Ureter (tissue), 1 donor: Measurements from ENCODE around the gene SLC37A1. TPM values are rescaled to one million over a fixed set of nuclear protein-coding genes. Genes with fewer than 3 reads are reported as not detected.
"Not testable (repeated sequence)": the region's sequence is repeated elsewhere in the genome, so short reads cannot be mapped to it uniquely, and the experiment has no call there.

ENCODE experiments used
- DNase-seq: peaks from one replicate; pipeline ENCODE4 v3.0.0-alpha.2; 2020; ENCODE audit warnings: low spot score
- total RNA-seq: library from RNA; stranded (reverse); gene quantifications from one replicate; pipeline ENCODE4 v1.2.4, GENCODE V29; 2023
- donor health status: DM: yes; HTN: yes; CAD: no.

Gene SLC37A1
- total RNA-seq, 1 donor from 2014 or later = 48.0 TPM

DNA sequence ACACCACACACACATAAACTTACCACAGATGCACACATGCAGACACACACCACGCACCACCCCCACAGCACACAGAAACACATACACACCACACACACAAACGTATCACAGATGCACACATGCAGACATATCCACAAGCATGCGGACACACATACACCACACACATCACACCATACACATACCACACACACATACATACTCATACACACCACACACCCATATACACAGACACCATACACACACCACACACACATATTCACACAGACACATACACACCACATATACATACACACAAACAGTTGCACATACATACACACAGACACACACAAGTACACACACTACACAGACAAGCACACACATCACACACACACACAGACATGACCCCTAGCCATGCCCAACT is 102.3 kb downstream of the SLC37A1 start:
- DNase-seq = no peak

DNA sequence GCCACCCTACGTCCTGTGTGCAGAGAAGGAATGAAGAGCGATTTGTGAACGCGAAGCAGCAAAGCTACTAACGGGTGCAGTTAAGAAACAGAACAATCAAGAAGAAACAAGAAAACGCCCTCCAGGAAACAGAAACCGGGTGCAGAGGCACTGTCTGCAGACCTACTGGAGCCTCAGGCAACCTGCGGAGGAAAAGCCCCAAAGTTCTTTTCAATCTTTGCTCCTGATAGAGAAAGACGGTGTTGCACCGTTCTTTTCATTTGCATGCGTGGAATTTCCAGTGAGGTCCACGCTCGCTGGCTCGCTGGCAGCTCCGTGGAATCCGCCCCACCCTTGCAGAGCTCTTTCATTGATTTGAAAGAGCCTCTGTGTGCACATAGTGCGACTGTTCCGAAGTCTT is 102.8 kb downstream of the SLC37A1 start:
- DNase-seq = no peak

DNA sequence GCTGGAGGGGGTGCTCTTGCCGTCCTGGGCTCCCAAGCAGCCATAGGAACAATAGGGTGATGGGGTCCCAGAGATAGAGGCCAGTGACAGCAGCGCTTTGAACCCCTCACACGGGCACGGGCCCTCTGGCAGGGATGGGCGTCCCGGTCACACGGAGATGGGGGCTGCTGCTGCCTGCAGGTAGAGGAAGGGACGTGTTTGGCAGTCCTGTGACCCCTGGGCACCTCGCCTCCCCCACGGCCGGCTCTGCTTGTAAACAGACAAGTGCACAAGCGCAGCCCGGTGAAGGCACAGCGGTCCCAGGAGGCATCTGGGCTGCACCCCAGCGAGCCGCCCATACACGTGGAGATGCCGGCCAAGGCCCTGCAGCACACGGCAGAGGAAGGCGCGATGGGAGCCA is 103.3 kb downstream of the SLC37A1 start:
- no peak for DNase-seq

DNA sequence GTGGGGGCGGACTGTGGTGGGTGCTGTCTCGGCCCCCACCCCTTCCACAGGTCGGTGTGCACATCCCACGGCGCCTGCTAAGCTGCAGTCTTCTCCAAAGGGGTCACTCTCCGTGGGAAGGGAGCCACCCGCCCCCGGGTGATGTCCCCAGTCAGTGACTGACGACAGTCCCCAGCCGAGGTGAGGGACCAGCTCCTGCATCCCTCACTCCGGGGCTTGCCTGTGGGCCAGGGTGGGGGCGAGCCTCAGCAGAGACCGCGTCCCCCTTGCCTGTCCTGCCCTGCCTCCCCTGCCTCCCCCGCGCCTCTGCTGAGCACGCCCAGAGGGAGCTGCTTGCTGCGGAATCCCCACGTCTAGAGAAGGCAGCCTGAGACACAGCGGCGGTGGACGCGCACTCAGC is 103.8 kb downstream of the SLC37A1 start:
- no peak for DNase-seq

DNA sequence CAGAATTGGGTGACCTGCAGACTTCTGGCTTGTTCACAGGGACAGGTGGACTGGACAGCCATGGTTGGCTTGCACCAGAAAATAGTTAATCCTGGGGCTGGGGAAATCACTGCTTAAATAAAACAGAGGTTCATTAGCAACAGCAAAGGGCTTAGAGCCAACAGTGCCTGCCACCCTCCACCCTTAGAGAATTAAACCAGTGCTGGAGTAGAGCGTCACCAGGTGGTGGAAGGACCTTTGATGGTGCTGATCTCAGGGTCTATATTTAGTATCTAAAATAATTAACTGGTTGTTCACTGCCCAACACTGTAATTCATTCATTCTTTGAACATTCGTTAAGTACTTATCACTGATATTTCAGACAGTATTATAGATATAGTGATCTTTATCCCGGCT is 105.1 kb downstream of the SLC37A1 start:
- DNase-seq = no peak

DNA sequence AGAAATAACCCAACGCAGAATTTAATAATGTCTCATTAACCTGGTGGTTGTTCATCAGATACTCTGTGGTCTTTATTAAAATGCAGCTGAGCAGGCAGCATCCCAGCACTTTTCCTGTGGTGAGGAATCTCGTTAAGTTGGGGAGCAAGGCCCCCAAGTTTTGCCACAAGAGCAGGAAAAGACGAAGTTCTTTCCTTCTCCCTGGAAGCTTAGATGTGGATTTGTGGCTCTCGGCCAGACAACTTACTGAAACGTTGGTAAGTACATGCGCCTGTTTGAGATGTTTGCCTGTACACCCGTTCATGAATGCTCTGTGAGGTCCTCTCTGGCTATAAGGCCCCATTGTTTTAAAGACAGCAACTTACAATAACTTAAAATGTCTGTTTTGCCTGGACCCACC is 105.5 kb downstream of the SLC37A1 start:
- no peak for DNase-seq

DNA sequence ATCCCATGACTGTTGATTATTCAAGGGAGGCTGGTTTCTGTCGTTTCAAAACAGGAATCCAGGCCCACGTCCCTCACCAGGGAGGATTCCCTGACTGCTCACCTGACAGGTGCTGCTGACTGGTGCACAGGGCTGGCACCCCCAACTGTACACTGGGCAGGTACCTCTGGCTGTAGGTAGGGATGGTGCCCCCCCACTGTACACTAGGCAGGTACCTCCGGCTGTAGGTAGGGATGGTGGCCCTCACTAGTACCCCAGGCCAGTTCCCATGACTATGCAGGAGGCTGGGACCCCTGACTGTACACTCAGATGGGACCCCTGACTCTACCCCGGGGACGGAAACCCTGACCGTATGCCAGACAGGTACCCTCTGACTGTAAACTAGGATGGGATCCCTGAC is 106.2 kb downstream of the SLC37A1 start:
- no peak for DNase-seq

DNA sequence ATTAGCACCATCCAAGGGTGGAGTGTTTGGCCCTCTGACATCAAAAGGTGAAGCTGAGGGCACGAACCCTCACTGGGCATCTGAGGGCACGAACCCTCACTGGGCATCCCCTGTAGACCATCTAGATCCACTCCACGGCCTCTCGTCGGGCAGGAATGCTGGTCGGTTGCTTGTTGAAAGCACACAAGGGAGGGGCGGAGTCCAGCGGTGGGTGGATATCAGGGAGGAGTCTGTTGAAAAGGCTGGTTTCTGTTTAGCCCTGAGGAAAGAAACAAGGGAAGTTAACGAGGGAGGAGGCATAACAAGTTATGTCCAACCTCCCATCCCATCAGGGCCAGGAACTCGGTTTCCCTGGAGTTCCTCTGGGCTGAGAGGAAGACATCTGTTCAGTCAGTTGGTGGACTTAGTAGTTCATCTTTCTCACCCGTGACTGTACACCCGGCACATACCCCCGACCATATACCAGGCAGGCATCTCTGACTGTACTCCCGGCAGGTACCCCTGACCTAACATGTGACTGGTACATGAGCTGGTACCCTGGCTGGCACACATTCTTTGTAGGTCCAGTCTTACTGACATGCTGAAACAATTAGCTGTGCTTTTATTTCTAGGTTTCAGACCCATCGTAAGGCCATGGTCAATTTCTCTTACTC is 107.6 kb downstream of the SLC37A1 start:
- DNase-seq = peak; percentile 61

DNA sequence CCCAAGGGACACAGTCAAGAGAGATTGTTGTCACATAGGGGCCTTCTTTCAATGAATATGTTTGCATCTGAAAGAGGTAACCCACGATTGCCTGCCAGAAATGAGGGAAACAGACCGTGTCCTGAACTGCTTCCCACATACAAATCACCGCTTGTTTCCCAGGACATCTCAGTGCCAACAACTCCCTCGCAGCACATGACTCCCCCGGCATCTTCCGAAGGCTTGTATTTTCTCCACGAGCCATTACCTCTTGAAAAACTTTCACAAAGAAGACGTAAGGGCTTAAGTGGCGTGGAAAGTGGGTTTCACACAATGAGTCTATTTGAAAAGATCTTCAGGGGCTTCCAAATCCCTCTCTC is 108.1 kb downstream of the SLC37A1 start:
- DNase-seq = no peak

DNA sequence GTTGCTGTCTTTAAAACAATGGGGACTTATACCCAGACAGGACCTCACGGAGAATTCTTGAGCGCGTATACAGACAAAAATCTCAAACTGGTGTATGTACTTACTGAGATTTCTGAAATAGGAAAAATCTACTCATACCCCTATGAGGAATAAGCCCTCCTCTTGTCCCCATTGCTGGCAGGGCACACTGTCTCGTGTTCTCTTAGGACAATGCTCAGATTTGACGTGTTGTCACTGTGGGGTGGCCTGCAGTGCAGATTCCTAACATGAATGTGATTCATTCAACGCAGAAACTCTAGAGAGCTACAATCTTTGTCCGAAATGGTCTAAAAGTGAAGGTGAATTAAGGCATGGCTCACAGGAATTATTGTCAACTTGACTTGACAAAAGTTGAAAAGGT is 108.6 kb downstream of the SLC37A1 start:
- no peak for DNase-seq

DNA sequence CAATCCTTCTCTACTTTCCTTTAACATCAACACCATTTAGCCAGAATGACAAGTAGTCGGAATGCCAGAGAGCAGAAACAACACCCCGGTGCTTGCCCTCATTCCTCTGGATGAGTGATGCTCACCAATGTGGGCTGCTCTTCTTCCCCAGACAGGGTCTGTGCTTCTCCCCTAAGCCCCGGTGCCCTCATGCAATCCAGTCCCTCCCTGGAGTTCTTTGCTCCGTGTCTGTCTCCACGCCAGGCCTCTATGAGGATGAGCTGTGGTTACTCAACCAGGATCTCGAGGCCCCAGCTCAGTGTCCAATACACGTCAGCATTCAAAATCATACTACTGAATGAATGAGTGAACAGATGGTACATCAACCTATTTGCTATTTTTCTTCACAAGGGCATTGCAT is 110.0 kb downstream of the SLC37A1 start:
- DNase-seq = no peak

DNA sequence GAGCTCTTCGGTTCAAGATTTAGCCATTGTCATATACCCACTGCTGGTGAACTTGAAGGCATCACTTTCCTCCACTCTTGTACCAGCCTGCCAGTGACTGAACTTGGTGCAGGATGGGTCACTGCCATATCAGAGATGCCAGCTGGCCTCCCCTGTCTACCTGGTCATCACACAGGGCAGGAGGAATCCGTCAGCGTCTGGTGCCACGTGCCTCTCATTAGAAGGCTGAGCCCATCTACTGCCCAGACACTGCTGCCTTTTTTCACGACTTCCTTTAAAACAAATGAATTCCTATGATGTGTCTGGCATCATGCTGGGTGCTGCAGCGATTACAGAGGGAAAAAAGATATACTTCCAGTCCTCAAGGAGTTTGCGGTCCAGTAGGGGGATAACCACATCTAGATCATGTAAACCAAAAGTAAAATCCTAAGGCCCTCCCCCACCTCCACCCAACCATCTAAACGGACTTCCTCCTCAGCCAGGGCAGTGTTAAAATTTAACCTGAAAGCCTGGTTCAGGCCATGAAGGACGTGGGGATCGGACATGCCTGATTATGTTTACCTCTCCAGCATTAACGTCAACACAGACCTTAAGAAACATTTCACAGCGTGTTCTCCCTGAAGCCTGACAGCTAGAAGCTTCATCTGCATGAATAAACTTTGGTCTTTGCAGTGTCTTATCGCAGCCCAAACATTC is 110.6 kb downstream of the SLC37A1 start:
- no peak for DNase-seq

DNA sequence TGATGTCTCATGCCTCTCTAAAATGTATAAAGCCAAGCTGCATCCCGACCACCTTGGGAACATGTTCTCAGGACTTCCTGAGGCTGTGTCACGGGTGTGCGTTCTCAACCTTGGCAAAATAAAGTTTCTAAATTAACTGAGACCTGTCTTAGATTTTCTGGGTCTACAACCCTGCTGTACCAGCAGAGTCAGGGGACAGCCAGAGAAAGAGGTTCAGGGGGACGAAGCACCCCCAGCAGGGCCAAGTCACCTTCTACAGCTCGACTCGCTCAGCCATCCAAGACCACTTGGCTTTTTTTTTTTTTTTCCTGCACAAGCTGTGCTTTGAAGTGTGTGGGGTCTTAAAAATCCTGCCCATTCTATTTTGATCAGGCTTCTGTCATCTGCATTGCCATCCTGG is 111.3 kb downstream of the SLC37A1 start:
- DNase-seq = no peak

DNA sequence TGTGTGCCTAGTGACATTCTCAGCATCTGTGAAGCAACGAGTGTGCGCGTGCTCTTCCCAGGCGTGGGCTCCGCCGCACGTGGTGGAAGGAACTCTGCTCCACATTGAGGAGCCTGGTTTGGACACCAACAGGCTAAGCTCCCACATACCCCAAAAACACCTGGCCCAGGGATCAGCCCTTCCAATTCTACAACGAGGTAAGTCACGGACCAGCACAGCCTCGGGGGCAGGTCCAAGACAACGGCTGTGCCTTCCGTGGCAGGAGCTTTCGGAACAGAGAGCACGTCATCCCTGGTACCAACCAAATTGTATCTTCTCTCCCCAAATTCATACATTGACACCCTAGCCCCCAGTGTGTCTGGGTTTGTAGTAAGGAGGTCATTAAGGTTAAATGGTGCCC is 112.5 kb downstream of the SLC37A1 start:
- no peak for DNase-seq

DNA sequence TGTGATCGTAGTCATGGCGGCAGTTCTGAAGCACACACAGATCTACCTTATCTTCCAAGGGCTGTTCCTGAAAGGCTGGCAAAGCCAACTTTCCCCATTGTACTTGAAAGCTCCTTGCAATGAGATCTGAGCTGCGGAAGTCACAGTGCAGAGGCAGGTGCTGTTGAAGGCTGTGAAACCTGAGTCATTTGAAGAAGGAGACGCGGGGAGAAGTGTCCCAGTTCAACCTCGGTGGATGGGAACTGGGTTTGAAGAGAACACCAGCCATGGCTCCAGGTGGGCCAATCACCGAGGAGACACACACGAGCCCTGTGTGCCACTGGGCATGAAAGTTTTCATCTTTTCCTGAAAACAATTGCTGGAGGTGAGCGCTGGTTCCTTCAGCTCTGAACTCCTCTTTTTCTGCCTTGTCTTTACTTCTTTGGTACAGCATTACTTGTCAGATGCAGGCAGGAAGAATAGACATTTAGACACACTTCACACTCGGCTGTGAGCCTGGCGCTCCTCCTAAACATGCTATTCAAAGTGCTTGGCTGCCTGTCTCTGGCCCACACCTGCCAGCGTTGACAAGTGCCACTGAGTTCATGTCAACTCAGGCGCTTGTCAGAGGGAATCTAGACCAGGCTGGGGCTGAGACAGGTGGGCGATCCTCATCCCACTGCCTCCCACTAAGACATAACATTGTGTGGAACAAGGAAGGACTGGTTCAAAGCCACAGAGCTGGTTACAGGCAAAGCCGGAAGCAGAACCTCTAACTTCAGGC is 114.1 kb downstream of the SLC37A1 start:
- DNase-seq = no peak

DNA sequence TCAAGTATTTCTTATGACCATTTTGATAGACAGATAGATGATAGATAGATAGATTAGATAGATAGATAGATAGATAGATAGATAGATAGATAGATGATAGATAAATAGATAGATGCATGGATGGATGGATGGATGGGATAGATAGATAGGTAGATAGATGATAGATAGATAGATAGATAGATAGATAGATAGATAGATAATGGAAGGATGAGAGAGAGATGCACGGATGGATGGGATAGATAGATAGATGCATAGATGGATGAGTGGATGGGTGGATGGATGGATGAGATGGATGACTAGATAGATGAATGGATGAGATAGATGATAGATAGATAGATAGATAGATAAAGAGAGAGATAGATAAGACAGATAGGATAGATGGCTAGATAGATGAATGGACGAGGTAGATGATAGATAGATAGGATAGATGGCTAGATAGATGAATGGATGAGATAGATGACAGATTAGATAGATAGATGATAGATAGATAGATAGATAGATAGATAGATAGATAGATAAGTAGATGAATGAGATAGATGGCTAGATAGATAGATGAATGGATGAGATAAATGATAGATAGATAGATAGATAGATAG is 114.9 kb downstream of the SLC37A1 start:
- DNase-seq = not testable (repeated sequence)

DNA sequence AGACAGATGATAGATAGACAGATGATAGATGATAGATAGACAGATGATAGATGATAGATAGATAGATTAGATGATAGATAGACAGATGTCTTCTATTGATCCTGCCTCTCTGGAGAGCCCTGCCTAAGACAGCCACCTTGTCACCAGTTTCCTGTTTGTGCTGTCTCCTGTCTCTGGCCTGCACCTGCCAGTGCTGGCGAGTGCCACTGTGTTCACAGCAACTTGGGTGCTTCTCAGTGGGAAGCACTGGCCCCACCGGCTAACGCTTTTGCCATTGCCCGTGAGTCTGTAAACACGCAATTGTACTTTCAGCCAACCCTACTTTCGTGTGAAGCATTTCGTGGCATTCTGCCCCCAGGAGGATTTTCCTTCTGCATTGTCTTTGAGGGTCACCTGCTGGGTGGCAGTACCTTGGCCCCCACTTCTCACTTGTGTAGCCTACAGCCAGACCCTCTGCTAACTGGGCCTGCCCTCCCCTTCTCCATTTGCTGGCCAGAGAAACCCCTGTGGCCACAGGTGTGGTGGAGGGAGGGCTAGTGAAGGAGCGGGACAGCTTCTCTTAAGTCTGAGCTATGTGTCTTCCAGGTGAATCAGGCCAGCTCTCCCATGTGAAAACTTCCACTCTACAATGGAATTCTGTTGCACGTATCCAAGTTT is 116.4 kb downstream of the SLC37A1 start:
- DNase-seq = no peak

DNA sequence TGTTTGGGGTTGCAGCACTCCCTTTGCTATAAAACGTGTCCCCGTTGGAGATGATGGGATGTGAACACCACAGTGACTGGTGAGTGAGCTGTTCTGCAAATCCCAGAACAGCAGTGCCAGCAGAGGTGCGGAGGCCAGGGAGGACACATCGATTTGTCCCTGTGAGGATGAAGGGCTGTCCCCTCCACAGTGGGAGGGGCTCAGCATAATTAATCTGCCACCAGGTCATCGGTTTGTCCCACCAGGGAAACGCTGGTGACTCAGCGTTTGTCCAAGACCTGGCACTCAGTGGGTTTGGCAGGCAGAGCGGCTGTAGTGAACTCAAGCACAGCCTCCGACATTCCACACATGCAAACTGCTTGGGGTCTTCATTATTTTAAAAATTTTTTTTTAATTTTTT is 117.0 kb downstream of the SLC37A1 start:
- DNase-seq = no peak
